SK-N-MC (cell line): ENCODE data around the gene HSPBP1.

Experiments
- EZH2 ChIP-seq: fragments of 200-600 bp; sonication (generic); IDR thresholded peaks from one replicate; pipeline ENCODE4 v1.6.1; 2017; ENCODE audit warnings: antibody characterized with exemption
- FOXP2 ChIP-seq: optimal IDR thresholded peaks from 2 replicates; pipeline ENCODE3; 2011; ENCODE audit warnings: mild to moderate bottlenecking, moderate library complexity; ENCODE audit not compliant: insufficient read depth; ENCODE audit errors: extremely low read length, control extremely low read depth
- POLR2AphosphoS5 ChIP-seq: IDR thresholded peaks from 2 replicates; pipeline ENCODE4 v1.6.1; 2012; ENCODE audit warnings: mild to moderate bottlenecking, low read depth, low read length, borderline replicate concordance

DNA sequence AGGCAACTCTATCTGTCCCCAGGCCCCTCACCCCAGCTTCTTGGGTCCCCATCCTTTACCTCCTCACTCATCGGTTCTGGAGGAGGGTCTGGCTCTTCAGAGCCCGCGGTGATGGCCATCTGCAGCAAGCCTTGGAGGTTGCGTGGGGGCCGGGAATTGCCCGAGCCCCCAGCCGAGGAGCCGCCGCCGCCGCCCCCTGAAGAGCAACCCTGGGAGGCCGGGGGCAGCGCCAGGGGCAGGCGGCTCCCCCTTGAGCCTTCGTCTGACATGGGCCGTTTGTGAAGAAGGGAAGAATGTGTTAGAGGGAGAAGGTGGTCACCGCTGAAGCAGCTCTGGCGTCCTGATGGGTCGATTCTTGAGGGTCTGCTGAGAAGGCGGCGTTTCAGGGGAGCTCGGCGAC lies 570 bp downstream of the HSPBP1 start:
- TF ChIP-seq EZH2 (no peak), FOXP2 (no peak), POLR2AphosphoS5 (no peak)
